IMR-90 (cell line): Measurements from ENCODE around the gene DEFB124. TPM values are rescaled to one million over a fixed set of nuclear protein-coding genes. Genes with fewer than 3 reads are reported as not detected.

ENCODE experiments used
- ATAC-seq: fragments of 200-7000 bp; cut with Tn5 transposase; 2 replicates; pipeline ENCODE4 v1.9.1; 2020; ENCODE audit warnings: low read depth, mild to moderate bottlenecking, moderate library complexity
- BruUV-seq: library from RNA; stranded (reverse); fragments of 400-500 nt; replicated peaks from 2 replicates; lab custom pipeline; 2021; lab: Mats Ljungman, UMichigan
- CTCF ChIA-PET: fragments of 300-600 bp; formaldehyde crosslinking; extraction: SDS; loops from one replicate; lab custom pipeline; 2021; ENCODE audit warnings: antibody characterized with exemption; lab: Yijun Ruan, JAX
- POLR2A ChIA-PET: fragments of 300-600 bp; sonication (Branson Sonifier 250); formaldehyde crosslinking; loops from one replicate; lab custom pipeline; 2022; ENCODE audit warnings: antibody characterized with exemption; ENCODE audit not compliant: unreplicated experiment; lab: Charles Lee
- DNase-seq: peaks from one replicate; pipeline ENCODE4 v3.0.0; 2013
- H2AFZ ChIP-seq: replicated peaks from 2 replicates; pipeline ENCODE3; 2013; ENCODE audit warnings: low read length, mild to moderate bottlenecking; ENCODE audit not compliant: poor library complexity
- H2AK5ac ChIP-seq: 2 replicates; pipeline ENCODE4 v1.6.1; 2013; ENCODE audit warnings: low read depth, low read length, inconsistent platforms
- H2AK9ac ChIP-seq: replicated peaks from 2 replicates; pipeline ENCODE3; 2013; ENCODE audit warnings: mild to moderate bottlenecking, low read depth, low read length, moderate library complexity; ENCODE audit not compliant: poor library complexity
- H2BK120ac ChIP-seq: 2 replicates; pipeline ENCODE4 v1.6.1; 2013; ENCODE audit warnings: low read depth, low read length, inconsistent platforms
- H2BK15ac ChIP-seq: 3 replicates; pipeline ENCODE4 v1.6.1; 2013; ENCODE audit warnings: low read depth, low read length, inconsistent platforms
- H2BK20ac ChIP-seq: 2 replicates; pipeline ENCODE4 v1.6.1; 2013; ENCODE audit warnings: low read depth, mild to moderate bottlenecking, inconsistent platforms, low read length, moderate library complexity
- H2BK5ac ChIP-seq: 2 replicates; pipeline ENCODE4 v1.6.1; 2013; ENCODE audit warnings: mild to moderate bottlenecking, low read depth, low read length, inconsistent platforms; ENCODE audit not compliant: poor library complexity, severe bottlenecking
- H3K14ac ChIP-seq: replicated peaks from 2 replicates; pipeline ENCODE4 v1.6.1; 2013; ENCODE audit warnings: low read depth, low read length, inconsistent platforms
- H3K18ac ChIP-seq: 2 replicates; pipeline ENCODE4 v1.6.1; 2013; ENCODE audit warnings: low read depth, low read length, control low read depth
- H3K23ac ChIP-seq: 2 replicates; pipeline ENCODE4 v1.6.1; 2013; ENCODE audit warnings: low read depth, low read length, inconsistent platforms
- H3K27ac ChIP-seq: 2 replicates; pipeline ENCODE4 v1.5.1; 2013; ENCODE audit warnings: mild to moderate bottlenecking, control low read depth, low read length; ENCODE audit not compliant: insufficient read depth
- H3K27me3 ChIP-seq: 2 replicates; pipeline ENCODE4 v1.6.1; 2013; ENCODE audit warnings: low read length; ENCODE audit not compliant: control insufficient read depth, insufficient read depth
- H3K36me3 ChIP-seq: 2 replicates; pipeline ENCODE4 v1.6.1; 2013; ENCODE audit warnings: low read length, mixed read lengths; ENCODE audit not compliant: control insufficient read depth, insufficient read depth
- H3K4ac ChIP-seq: 2 replicates; pipeline ENCODE4 v1.6.1; 2013; ENCODE audit warnings: low read depth, low read length, inconsistent platforms
- H3K4me1 ChIP-seq: 2 replicates; pipeline ENCODE4 v1.6.1; 2013; ENCODE audit warnings: low read length, mixed read lengths; ENCODE audit not compliant: control insufficient read depth, insufficient read depth
- H3K4me2 ChIP-seq: 2 replicates; pipeline ENCODE4 v1.6.1; 2013; ENCODE audit warnings: low read depth, mild to moderate bottlenecking, control low read depth, low read length, moderate library complexity
- H3K4me3 ChIP-seq: 2 replicates; pipeline ENCODE4 v1.5.1; 2013; ENCODE audit warnings: low read depth, mild to moderate bottlenecking, control low read depth, low read length, moderate library complexity; ENCODE audit not compliant: insufficient read depth
- H3K56ac ChIP-seq: 2 replicates; pipeline ENCODE4 v1.6.1; 2013; ENCODE audit warnings: low read length, inconsistent platforms; ENCODE audit not compliant: insufficient read depth; ENCODE audit errors: extremely low read depth
- H3K79me1 ChIP-seq, 2 experiments: 2 replicates each; pipeline ENCODE4 v1.6.1; 2013; ENCODE audit warnings: low read length in 2 of 2, inconsistent platforms in 1 of 2, low read depth in 1 of 2
- H3K9ac ChIP-seq: 2 replicates; pipeline ENCODE4 v1.6.1; 2013; ENCODE audit warnings: low read depth, low read length, control low read depth
- H3K9me1 ChIP-seq: 2 replicates; pipeline ENCODE4 v1.6.1; 2013; ENCODE audit warnings: low read length, inconsistent platforms; ENCODE audit not compliant: insufficient read depth
- H3K9me3 ChIP-seq: 2 replicates; pipeline ENCODE4 v1.6.1; 2013; ENCODE audit warnings: low read length; ENCODE audit not compliant: control insufficient read depth, insufficient read depth
- H4K20me1 ChIP-seq: 2 replicates; pipeline ENCODE4 v1.6.1; 2013; ENCODE audit warnings: low read length, inconsistent platforms; ENCODE audit not compliant: insufficient read depth
- H4K5ac ChIP-seq: 2 replicates; pipeline ENCODE4 v1.6.1; 2013; ENCODE audit warnings: mild to moderate bottlenecking, low read depth, low read length, control low read depth
- H4K8ac ChIP-seq, 2 experiments: 2 replicates each; pipeline ENCODE4 v1.6.1; 2013; ENCODE audit warnings: low read depth in 2 of 2, low read length in 2 of 2, control low read depth in 1 of 2, inconsistent platforms in 1 of 2
- H4K91ac ChIP-seq: 2 replicates; pipeline ENCODE4 v1.6.1; 2013; ENCODE audit warnings: low read depth, low read length, inconsistent platforms; ENCODE audit not compliant: insufficient read depth
- MAZ ChIP-seq: IDR thresholded peaks from 2 replicates; pipeline ENCODE4 v1.6.1; 2012; ENCODE audit warnings: low read depth, mild to moderate bottlenecking, low read length, improper control_type of control experiment, moderate library complexity, borderline replicate concordance
- NFE2L2 ChIP-seq: fragments of 150-350 bp; IDR thresholded peaks from 2 replicates; pipeline ENCODE4 v1.6.1; 2016; ENCODE audit warnings: low read depth, mild to moderate bottlenecking, low read length
- dilution Hi-C: fragments of 300-500 bp; cut with HindIII; formaldehyde crosslinking; loops from one replicate; pipeline ENCODE4 v1.14.3; 2018; ENCODE audit warnings: low sequenced_read_pairs; ENCODE audit not compliant: unreplicated experiment
- in situ Hi-C: fragments of 300-500 bp; cut with MboI; formaldehyde crosslinking; loops from 3 replicates; pipeline ENCODE4 v1.14.3; 2019; ENCODE audit warnings: low sequenced_read_pairs, inconsistent platforms, mixed read lengths
- intact Hi-C: fragments of 100-400 bp; cut with micrococcal nuclease; formaldehyde crosslinking; loops from 2 replicates; pipeline ENCODE4 v1.10.0; 2022
- polyA plus RNA-seq, 3 experiments: library from polyadenylated mRNA; depleted of rRNA; stranded (reverse); fragments of >200 nt; gene quantifications; 2 replicates each; pipeline ENCODE4 v1.2.3, GENCODE V29; 2012; ENCODE audit warnings: low replicate concordance in 1 of 3
- total RNA-seq: library from RNA; depleted of rRNA; stranded (reverse); fragments of >200 nt; gene quantifications from 2 replicates; pipeline ENCODE4 v1.2.3, GENCODE V29; 2012

DEFB124 gene
- total and polyA plus RNA-seq, 2 of the 4 experiments (the other 2 are of a cell fraction), result not detected

DNA sequence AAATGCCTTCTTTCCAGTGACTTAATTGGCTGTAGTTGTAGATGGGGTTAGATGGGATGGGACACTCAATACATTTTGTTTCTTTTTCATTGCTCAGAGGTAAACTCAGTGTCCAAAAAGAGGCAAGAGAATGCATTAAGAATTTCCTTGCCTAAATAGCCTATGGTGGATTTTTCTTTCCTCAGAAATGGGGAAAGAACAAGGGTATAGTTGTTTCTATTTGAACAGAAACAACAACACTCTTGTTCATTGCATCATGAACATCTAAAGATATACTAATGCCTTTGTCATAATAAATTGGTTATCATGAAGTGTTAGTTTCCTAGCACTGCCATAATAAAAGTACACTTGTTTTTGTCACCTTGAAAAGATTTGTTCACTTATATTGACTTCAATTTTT, 49.1 kb downstream of the DEFB124 start:
- Histone ChIP-seq H3K9me1 (no peaks in the 10 kb centered on the region), H3K23ac (no peak overlapping the region), H3K4ac (no peak overlapping the region), H2AK9ac (no peak overlapping the region), H3K9ac (no peak overlapping the region), H2AFZ (no peak overlapping the region), H2AK5ac (no peak overlapping the region), H3K4me1 (no peaks in the 10 kb centered on the region), H3K14ac (no peak overlapping the region), H3K4me2 (no peak overlapping the region), H3K27ac (no peak overlapping the region), H4K5ac (no peak overlapping the region), H4K20me1 (no peaks in the 10 kb centered on the region), H3K4me3 (no peak overlapping the region), H3K18ac (no peak overlapping the region), H3K56ac (no peak overlapping the region), H3K79me1 (no peaks in the 10 kb centered on the region), H4K8ac (no peak overlapping the region), H2BK20ac (no peak overlapping the region), H2BK5ac (no peak overlapping the region), H3K9me3 (no peaks in the 10 kb centered on the region), H3K27me3 (no peaks in the 10 kb centered on the region), H2BK15ac (no peak overlapping the region), H4K91ac (no peak overlapping the region), H3K36me3 (no peaks in the 10 kb centered on the region), H2BK120ac (no peak overlapping the region)
- DNase-seq (no peak), ATAC-seq (no peak)
- intact Hi-C loops (no loop called here), in situ Hi-C loops (no loop called here), dilution Hi-C loops (no loop called here)
- BruUV-seq, result no TSS peak
- ChIA-PET CTCF (no interaction called here), POLR2A (no interaction called here)
- TF ChIP-seq NFE2L2 (no peak), MAZ (no peak)
